HG03432 (cell line): Measurements from ENCODE around the gene GATAD2A.

Source experiments
- ATAC-seq: cut with Tn5 transposase; IDR thresholded peaks from one replicate; pipeline ENCODE4 v1.9.1; 2021; ENCODE audit warnings: mild to moderate bottlenecking, moderate library complexity; ENCODE audit not compliant: unreplicated experiment

Gene GATAD2A

GRCh38 chr19:19542507-19542906, 137.0 kb downstream of the GATAD2A start:
- no peak for ATAC-seq

DNA sequence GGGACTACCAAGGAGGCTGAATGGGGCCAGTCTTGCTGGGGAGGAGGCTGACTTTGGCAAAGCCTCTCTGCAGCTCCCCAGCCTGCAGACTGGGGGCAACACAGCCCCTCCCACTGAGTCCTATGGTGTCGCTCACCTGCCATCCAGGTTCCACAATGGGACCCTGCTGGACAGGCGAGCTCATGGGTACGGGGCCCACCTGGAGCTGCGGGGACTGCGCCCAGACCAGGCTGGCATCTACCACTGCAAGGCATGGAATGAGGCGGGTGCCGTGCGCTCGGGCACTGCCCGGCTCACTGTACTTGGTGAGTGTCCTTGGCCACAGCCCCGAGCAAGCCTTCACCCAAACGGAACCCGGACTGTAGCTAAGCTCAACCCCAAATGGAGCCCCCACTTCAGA, 137.6 kb downstream of the GATAD2A start:
- ATAC-seq, result no peak

DNA sequence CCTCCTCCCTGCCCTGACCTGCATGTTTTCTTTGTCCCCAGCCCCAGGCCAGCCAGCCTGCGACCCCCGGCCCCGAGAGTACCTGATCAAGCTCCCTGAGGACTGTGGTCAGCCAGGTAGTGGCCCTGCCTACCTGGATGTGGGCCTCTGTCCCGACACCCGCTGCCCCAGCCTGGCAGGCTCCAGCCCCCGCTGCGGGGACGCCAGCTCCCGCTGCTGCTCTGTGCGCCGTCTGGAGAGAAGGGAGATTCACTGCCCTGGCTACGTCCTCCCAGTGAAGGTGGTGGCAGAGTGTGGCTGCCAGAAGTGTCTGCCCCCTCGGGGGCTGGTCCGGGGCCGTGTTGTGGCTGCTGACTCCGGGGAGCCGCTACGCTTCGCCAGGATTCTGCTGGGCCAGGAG, 138.2 kb downstream of the GATAD2A start:
- ATAC-seq, result no peak

DNA sequence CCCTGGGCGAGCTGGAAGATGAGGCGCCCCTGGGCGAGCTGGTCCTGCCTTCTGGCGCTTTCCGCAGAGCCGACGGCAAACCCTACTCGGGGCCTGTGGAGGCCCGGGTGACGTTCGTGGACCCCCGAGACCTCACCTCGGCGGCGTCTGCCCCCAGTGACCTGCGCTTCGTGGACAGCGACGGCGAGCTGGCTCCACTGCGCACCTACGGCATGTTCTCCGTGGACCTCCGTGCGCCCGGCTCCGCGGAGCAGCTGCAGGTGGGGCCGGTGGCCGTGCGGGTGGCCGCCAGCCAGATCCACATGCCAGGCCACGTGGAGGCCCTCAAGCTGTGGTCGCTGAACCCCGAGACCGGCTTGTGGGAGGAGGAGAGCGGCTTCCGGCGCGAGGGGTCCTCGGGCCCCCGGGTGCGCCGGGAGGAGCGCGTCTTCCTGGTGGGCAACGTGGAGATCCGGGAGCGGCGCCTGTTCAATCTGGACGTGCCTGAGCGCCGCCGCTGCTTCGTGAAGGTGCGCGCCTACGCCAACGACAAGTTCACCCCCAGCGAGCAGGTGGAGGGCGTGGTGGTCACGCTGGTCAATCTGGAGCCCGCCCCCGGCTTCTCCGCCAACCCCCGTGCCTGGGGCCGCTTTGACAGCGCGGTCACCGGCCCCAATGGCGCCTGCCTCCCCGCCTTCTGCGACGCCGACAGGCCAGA, 138.9 kb downstream of the GATAD2A start:
- no peak for ATAC-seq

- ATAC-seq, result no peak
Observed at GRCh38 chr19:19544954-19545591, 139.6 kb downstream of the GATAD2A start.

- ATAC-seq, result no peak
Observed at GRCh38 chr19:19545707-19546106, 140.2 kb downstream of the GATAD2A start.

DNA sequence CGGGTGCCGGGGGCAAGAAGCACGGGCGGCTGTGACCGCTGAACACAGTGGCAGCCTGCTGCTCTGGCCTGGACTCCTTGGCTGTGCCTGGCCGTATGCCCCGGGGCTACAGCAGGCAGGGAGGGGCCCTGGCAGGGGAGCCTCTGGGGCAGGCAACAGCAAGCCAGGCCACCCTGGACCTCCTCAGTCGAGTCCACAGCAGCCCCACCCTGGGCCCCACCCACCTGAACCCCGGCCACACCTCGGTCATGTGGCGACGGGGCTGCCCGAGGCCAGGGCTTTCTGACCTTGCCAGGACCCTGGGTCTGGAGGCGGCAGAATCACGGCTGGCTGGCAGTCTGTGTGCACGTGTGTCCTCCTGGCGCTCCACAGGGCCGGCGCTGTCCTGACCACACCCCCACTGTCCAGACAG, 141.3 kb downstream of the GATAD2A start:
- no peak for ATAC-seq

GRCh38 chr19:19547674-19548336, 142.3 kb downstream of the GATAD2A start:
- no peak for ATAC-seq

DNA sequence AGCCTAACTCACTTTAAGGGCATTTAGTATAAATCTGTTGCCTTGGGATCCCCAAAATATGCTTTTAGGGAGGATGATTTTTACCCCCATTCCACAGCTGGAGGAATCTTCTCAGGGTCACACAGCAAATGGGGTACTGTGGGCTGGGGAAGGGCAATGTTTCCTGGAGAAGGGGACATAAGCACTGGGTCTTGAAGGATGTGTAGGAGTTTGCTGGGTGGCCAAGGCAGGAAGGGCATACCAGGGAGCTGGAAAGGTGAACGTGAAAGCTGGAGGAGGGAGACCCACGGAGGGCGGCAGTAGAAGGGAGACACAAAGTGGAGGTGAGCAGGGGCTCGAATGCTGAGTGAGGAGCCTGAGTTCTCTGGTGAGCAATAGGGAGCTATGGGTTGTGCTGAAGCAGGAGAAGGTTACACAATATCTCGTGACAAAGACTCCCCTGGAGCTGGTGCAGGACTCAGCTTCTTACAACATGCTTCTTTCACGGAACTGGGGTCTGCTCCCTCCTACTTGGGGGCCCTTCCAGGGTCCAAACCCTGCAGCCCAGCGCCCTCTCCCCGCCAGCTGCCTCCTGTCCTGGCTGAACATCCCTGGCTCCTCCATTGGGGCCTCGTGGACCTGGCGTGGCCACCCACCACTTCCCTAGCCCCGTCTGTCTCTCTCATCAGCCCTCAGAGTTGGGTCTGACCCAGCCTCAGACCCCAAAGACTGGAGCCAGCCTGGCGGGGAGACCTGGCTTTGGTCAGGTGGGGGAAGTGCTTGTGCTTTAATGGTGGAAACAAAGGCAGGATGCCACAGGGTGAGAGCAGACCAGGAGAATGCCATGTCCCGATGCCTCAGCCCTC, 143.7 kb downstream of the GATAD2A start:
- ATAC-seq, result no peak

- ATAC-seq, result no peak
Observed at GRCh38 chr19:19549804-19550464, 144.5 kb downstream of the GATAD2A start.

- no peak for ATAC-seq
Observed at GRCh38 chr19:19550485-19550929, 145.0 kb downstream of the GATAD2A start.

GRCh38 chr19:19550972-19551852, 145.7 kb downstream of the GATAD2A start:
- ATAC-seq, result no peak

DNA sequence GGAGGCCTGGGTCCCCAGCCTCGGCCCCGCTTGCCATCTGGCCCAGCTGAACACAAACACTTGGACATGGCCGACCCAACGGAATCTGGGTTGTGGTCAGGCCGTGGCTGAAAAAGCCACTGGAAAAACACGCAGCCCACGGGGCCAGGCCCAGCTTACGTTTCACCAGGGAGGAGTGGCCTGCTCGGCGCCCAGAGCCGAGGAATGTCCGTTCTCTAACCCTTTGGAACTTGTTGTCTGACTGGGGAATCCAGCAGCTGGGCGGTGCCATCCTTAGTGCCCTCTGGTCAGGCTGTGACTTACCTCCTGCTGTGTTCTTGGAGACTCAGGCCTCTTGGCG, 146.3 kb downstream of the GATAD2A start:
- ATAC-seq, result no peak

GRCh38 chr19:19552798-19553197, 147.3 kb downstream of the GATAD2A start:
- ATAC-seq, result no peak

- no peak for ATAC-seq
Observed at GRCh38 chr19:19553670-19554069, 148.2 kb downstream of the GATAD2A start.

DNA sequence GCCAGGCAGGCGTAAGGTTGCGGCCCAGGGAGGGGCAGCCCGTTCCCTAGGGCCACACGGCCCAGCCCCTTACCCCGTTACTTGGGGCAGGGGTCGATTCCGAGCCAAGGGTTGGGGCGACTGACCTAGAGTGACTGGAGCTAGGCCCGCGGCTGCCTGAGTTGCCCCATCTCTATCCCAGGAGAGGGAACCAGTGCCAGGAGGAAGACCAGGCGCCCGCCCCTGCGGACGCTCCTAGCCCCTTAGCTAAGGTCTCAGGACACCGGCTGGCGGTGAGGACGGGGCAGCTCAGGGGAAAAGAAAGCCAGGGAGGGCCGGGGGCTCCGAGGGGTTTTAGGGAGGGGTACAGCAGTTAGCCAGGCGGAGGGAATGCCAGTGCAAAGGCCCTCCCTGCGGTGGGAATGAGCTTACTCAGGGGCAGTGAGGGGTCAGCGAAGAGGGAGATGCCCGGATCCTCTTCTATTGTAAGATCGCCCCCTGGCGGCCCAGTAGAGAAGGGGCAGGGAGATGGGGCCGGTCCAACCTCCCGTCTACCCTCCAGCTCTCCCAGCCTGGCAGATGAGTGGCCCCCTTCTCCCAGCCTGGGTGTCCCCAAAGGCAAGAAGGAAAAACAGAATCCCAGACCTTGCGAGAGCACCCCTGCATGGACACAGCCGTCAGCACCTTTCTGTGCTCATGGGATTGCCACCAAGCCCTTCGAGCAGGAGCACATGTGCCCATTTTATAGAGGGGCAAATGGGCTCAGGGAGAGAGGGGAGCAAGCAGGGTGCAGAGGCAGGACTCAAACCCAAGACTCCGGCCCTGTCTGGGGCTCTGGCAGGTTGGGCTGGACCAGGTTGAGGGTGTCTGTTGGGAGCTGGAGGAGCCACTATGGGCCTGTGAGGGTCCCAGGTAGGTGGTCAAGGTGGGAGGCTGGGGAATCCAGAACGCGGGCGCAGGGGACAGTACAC, 148.9 kb downstream of the GATAD2A start:
- ATAC-seq, result no peak

- no peak for ATAC-seq
Observed at GRCh38 chr19:19558055-19558454, 152.6 kb downstream of the GATAD2A start.
